ENCODE data around the gene SWSAP1.

The SWSAP1 gene

DNA sequence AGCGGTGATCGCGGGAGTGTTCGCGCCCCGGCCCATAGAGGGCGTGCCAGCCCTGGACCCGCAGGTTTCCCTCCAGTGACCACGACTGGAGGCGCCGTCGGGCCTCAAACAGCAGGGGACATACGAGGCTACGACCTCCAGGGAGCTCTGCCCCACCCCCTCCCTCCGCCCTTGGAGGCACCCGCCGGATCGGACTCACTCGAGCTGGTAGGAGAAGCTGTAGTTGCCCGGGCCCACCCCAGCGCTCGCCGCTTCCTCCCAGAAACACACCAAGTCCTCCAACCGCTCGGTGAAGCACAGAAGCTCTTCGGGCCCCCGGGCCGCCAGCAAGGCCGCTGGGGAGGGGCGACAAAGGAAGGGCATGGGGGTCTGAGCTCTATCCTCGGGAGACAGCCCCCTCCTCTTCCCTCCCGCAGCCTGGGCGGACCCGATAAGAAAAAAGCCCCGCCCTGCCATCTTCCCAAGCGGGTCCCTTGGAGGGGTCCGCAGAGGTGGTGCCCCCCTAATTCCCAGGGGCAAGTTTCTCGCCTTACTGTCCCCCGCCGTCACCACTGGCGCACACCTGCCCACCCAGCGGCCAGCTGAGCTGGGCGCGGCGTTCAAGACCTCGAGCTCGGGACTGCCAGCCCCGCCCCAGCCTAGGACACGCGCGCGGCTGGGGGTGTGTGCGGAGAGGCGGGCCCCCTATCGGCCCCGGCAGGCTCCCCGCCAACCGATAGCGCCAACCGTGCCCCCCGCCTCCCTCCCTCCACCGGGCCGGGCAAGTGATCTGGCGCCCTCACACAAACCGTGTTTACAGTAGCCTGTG, 8.6 kb downstream of the SWSAP1 start:
- H3K9ac ChIP-seq: no peak overlapping the region
- peak overlapping the region; percentile 80 for H3K4me3 ChIP-seq (ENCODE audit: low read depth, low read length)
- H3K27ac ChIP-seq: peak overlapping the region; percentile 87
- peaks cover 3% of the 10 kb centered on the region for H3K4me1 ChIP-seq
- H3K27me3 ChIP-seq (ENCODE audit: control insufficient read depth, insufficient read depth, low read length): no peaks in the 10 kb centered on the region
- peak overlapping the region; percentile 88 for H3K4me2 ChIP-seq (ENCODE audit: low read length)
- peak overlapping the region; percentile 93 for H2AFZ ChIP-seq
- no peaks in the 10 kb centered on the region for H3K9me3 ChIP-seq (ENCODE audit: control insufficient read depth, low read length)
- H3K36me3 ChIP-seq (ENCODE audit: control insufficient read depth, insufficient read depth, low read length): no peaks in the 10 kb centered on the region
- H3K79me2 ChIP-seq: peaks cover 3% of the 10 kb centered on the region
- TF ChIP-seq, protein P1, sequence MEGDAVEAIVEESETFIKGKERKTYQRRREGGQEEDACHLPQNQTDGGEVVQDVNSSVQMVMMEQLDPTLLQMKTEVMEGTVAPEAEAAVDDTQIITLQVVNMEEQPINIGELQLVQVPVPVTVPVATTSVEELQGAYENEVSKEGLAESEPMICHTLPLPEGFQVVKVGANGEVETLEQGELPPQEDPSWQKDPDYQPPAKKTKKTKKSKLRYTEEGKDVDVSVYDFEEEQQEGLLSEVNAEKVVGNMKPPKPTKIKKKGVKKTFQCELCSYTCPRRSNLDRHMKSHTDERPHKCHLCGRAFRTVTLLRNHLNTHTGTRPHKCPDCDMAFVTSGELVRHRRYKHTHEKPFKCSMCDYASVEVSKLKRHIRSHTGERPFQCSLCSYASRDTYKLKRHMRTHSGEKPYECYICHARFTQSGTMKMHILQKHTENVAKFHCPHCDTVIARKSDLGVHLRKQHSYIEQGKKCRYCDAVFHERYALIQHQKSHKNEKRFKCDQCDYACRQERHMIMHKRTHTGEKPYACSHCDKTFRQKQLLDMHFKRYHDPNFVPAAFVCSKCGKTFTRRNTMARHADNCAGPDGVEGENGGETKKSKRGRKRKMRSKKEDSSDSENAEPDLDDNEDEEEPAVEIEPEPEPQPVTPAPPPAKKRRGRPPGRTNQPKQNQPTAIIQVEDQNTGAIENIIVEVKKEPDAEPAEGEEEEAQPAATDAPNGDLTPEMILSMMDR (IDR thresholded peaks at IDR 0.05): peak; percentile 80

DNA sequence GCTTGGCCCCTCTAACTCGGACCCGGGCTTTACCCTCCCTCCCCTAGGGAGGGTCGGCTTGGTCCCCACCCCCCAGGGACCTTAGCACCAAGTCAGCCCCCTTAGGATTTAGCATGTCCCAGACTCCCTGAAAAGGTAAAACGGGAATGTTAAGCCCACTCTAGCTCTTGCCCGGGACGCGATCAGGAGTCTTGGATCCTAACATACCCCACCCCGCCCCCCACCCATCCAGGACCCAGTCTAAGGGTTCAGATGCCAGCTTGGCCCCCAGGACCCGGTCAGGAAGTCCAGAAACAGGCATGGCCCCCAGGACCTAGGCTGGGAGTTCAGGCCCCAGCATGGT, 9.2 kb downstream of the SWSAP1 start:
- H2AFZ ChIP-seq: peak overlapping the region; percentile 93
- peak overlapping the region; percentile 87 for H3K27ac ChIP-seq
- H3K36me3 ChIP-seq (ENCODE audit: control insufficient read depth, insufficient read depth, low read length): no peaks in the 10 kb centered on the region
- peaks cover 1% of the 10 kb centered on the region for H3K79me2 ChIP-seq
- peak overlapping the region; percentile 80 for H3K4me3 ChIP-seq (ENCODE audit: low read depth, low read length)
- TF ChIP-seq, protein P1 (IDR thresholded peaks at IDR 0.05): no peak
- peak overlapping the region; percentile 88 for H3K4me2 ChIP-seq (ENCODE audit: low read length)
- peaks cover 3% of the 10 kb centered on the region for H3K4me1 ChIP-seq
- no peaks in the 10 kb centered on the region for H3K9me3 ChIP-seq (ENCODE audit: control insufficient read depth, low read length)
- H3K9ac ChIP-seq: no peak overlapping the region
- H3K27me3 ChIP-seq (ENCODE audit: control insufficient read depth, insufficient read depth, low read length): no peaks in the 10 kb centered on the region

DNA sequence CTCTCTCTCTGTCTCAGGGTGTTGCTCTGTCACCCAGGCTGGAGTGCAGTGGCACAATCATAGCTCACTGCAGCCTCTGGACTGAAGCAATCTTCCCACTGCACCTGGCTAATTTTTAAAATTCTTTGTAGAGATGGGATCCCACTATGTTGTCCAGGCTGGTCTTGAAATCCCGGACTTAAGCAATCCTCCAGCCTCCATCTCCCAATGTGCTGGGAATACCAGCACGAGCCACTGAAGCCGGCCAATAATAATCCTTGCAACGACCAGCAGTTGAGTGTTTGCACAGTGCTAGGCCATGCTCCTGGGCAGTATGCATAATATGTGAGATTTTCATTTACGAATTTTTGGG, 10.3 kb downstream of the SWSAP1 start:
- Histone ChIP-seq H3K36me3 (ENCODE audit: control insufficient read depth, insufficient read depth, low read length) (no peaks in the 10 kb centered on the region), H2AFZ (peak overlapping the region; percentile 93), H3K4me1 (peaks cover 3% of the 10 kb centered on the region), H3K27me3 (ENCODE audit: control insufficient read depth, insufficient read depth, low read length) (no peaks in the 10 kb centered on the region), H3K4me3 (ENCODE audit: low read depth, low read length) (no peak overlapping the region), H3K4me2 (ENCODE audit: low read length) (peak overlapping the region; percentile 88), H3K79me2 (no peaks in the 10 kb centered on the region), H3K27ac (peak overlapping the region; percentile 87), H3K9me3 (ENCODE audit: control insufficient read depth, low read length) (no peaks in the 10 kb centered on the region), H3K9ac (no peak overlapping the region)
- TF ChIP-seq, protein P1 (IDR thresholded peaks at IDR 0.05): no peak

DNA sequence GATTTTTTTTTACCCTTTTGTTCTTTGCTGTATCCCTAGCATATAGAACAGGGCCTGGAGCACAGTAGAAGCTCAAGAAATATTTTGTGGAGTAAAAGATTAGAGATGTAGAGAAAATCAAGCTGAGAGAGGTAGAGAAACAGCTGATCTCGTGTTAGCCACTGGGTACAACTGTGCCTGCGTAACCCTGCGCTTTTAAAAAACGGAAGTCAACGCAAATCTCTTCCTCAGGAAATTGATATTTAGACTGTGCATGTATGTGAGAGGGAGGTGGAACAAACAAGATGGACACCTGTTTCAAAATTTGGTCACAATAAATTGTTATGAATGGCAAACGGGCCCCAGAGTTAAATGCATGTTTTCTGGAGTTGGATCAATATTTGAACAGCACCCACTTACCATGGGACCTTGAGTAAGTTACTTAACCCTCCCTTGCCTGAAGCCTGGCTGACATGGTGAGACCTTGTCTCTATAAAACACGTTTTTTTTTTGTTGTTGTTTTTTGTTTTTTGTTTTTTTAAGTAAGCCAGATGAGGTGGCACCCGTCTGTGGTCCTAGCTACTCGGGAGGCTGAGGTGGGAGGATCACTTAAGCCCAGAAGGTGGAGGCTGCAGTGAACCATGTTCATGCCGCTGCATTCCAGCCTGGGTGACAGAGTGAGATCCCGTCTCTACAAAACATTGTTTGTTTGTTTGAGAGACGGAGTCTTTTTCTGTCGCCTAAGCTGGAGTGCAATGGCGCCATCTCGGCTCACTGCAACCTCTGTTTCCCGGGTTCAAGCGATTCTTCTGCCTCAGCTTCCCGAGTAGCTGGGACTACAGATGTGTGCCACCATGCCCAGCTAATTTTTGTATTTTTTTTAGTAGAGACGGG, 12.9 kb downstream of the SWSAP1 start:
- H3K9me3 ChIP-seq (ENCODE audit: control insufficient read depth, low read length): no peaks in the 10 kb centered on the region
- TF ChIP-seq, protein P1 (IDR thresholded peaks at IDR 0.05): no peak
- H3K27me3 ChIP-seq (ENCODE audit: control insufficient read depth, insufficient read depth, low read length): no peaks in the 10 kb centered on the region
- H3K4me1 ChIP-seq: no peaks in the 10 kb centered on the region
- H3K9ac ChIP-seq: no peak overlapping the region
- no peak overlapping the region for H3K27ac ChIP-seq
- H3K36me3 ChIP-seq (ENCODE audit: control insufficient read depth, insufficient read depth, low read length): no peaks in the 10 kb centered on the region
- no peaks in the 10 kb centered on the region for H3K79me2 ChIP-seq
- no peak overlapping the region for H3K4me3 ChIP-seq (ENCODE audit: low read depth, low read length)
- no peak overlapping the region for H3K4me2 ChIP-seq (ENCODE audit: low read length)
- H2AFZ ChIP-seq: no peak overlapping the region
